Activated CD4-positive, alpha-beta memory T cell treated with anti-CD3 and anti-CD28 coated beads, Interleukin-2, amount 10 ng/mL, durations not matched to agents 7 days and 5 days (primary cell): ENCODE measurements around the gene LAMB4. TPM values are rescaled to one million over a fixed set of nuclear protein-coding genes. Genes with fewer than 3 reads are reported as not detected.

Source experiments
- CTCF ChIA-PET: fragments of 350-600 bp; sonication (Branson Sonifier 250); formaldehyde crosslinking; loops from one replicate; lab custom pipeline; 2021; ENCODE audit warnings: antibody characterized with exemption, inconsistent platforms; lab: Charles Lee
- POLR2A ChIA-PET: fragments of 350-600 bp; sonication (Branson Sonifier 250); formaldehyde crosslinking; loops from one replicate; lab custom pipeline; 2021; ENCODE audit warnings: antibody characterized with exemption; lab: Charles Lee
- DNase-seq: peaks from one replicate; pipeline ENCODE4 v3.0.0-alpha.2; 2020
- H3K27ac Mint-ChIP-seq: one replicate; pipeline ENCODE4 v1.8.0; 2021; ENCODE audit warnings: mild to moderate bottlenecking, mixed read lengths
- H3K27me3 Mint-ChIP-seq: one replicate; pipeline ENCODE4 v1.8.0; 2021; ENCODE audit warnings: mixed read lengths
- H3K36me3 Mint-ChIP-seq: one replicate; pipeline ENCODE4 v1.8.0; 2021; ENCODE audit warnings: low read depth, mixed read lengths
- H3K4me1 Mint-ChIP-seq: one replicate; pipeline ENCODE4 v1.8.0; 2021; ENCODE audit warnings: mixed read lengths
- H3K4me3 Mint-ChIP-seq: one replicate; pipeline ENCODE4 v1.8.0; 2021; ENCODE audit warnings: mild to moderate bottlenecking, mixed read lengths
- H3K9me3 Mint-ChIP-seq: one replicate; pipeline ENCODE4 v1.8.0; 2021; ENCODE audit warnings: mixed read lengths
- total RNA-seq, 2 experiments: library from RNA; stranded (reverse); gene quantifications; one replicate each; pipeline ENCODE4 v1.2.3, GENCODE V29; 2021

The LAMB4 gene
- total RNA-seq, 2 experiments from 2014 or later, result not detected

- no peaks in the 10 kb centered on the region for H3K36me3 Mint-ChIP-seq
- peaks cover 45% of the 10 kb centered on the region for H3K27me3 Mint-ChIP-seq
- no peak overlapping the region for H3K27ac Mint-ChIP-seq
- no peak for DNase-seq
- H3K9me3 Mint-ChIP-seq, result no peaks in the 10 kb centered on the region
- no peak overlapping the region for H3K4me3 Mint-ChIP-seq
- CTCF ChIA-PET, result interaction anchor here (1.2 kb wide), 1 partner anchor 14 kb away, joined by 3 read pairs; no protein-coding TSS in a partner anchor
- POLR2A ChIA-PET, result no interaction called here
- peaks cover 14% of the 10 kb centered on the region for H3K4me1 Mint-ChIP-seq
Observed at GRCh38 chr7:108138911-108139310, 8.8 kb upstream of the LAMB4 start.

DNA sequence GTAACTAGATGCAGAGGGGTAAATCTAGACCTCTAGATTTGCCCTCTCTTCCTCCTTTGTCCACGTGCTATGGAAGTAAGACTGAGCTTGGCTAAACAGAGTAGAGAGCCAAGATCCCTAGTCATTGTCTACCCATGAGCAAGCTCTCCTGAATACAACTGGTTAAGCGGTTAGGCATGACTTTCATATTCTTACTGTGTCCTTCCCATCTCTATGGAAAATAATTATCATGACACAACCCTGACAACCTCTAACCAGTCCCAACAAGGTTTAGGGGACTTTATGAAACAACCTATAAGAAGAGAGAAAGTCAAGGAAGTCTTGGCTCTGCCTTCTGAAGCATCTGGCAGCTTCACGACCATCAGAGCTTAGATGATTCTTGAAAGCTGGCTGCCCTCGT, 7.8 kb upstream of the LAMB4 start:
- H3K27ac Mint-ChIP-seq, result no peak overlapping the region
- CTCF ChIA-PET, result interaction anchor here (0.6 to 1.2 kb wide), 2 partner anchors 13 to 113 kb away, joined by 3 to 5 read pairs; no protein-coding TSS in a partner anchor
- H3K4me1 Mint-ChIP-seq, result peaks cover 14% of the 10 kb centered on the region
- no peak overlapping the region for H3K4me3 Mint-ChIP-seq
- peaks cover 46% of the 10 kb centered on the region for H3K27me3 Mint-ChIP-seq
- no peak for DNase-seq
- H3K36me3 Mint-ChIP-seq, result no peaks in the 10 kb centered on the region
- no peaks in the 10 kb centered on the region for H3K9me3 Mint-ChIP-seq
- POLR2A ChIA-PET, result no interaction called here

DNA sequence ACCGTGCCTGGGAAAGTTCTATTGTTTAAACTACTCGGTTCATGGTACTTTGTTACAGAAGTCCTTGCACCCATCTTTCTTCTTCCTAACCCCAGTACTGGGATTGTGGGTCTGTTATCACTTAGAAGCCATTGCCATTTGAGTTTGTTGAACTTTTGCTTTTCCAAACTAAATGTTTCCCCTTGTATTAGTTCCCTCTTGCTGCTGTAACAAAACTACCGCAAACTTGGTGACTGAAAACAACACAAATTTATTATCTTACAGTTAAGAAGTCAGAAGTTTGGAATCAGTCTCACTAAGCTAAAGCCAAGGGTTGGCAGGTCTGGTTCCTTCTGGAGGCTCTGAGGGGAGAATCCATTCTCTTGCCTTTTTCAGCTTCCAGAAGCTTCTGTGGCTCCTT, 6.9 kb upstream of the LAMB4 start:
- Mint-ChIP-seq H3K9me3 (no peaks in the 10 kb centered on the region), H3K4me1 (peaks cover 14% of the 10 kb centered on the region), H3K27ac (no peak overlapping the region), H3K27me3 (peaks cover 47% of the 10 kb centered on the region), H3K4me3 (no peak overlapping the region), H3K36me3 (no peaks in the 10 kb centered on the region)
- POLR2A ChIA-PET, result no interaction called here
- CTCF ChIA-PET, result interaction anchor here (2.8 kb wide), 1 partner anchor 9 kb away, joined by 10 read pairs; no protein-coding TSS in a partner anchor
- no peak for DNase-seq

GRCh38 chr7:108136191-108136688, 6.1 kb upstream of the LAMB4 start:
- no peaks in the 10 kb centered on the region for H3K9me3 Mint-ChIP-seq
- peaks cover 50% of the 10 kb centered on the region for H3K27me3 Mint-ChIP-seq
- peaks cover 14% of the 10 kb centered on the region for H3K4me1 Mint-ChIP-seq
- H3K4me3 Mint-ChIP-seq, result no peak overlapping the region
- CTCF ChIA-PET, result interaction anchor here (2.8 kb wide), 1 partner anchor 10 kb away, joined by 10 read pairs; no protein-coding TSS in a partner anchor
- H3K27ac Mint-ChIP-seq, result no peak overlapping the region
- DNase-seq, result no peak
- H3K36me3 Mint-ChIP-seq, result no peaks in the 10 kb centered on the region
- POLR2A ChIA-PET, result no interaction called here

DNA sequence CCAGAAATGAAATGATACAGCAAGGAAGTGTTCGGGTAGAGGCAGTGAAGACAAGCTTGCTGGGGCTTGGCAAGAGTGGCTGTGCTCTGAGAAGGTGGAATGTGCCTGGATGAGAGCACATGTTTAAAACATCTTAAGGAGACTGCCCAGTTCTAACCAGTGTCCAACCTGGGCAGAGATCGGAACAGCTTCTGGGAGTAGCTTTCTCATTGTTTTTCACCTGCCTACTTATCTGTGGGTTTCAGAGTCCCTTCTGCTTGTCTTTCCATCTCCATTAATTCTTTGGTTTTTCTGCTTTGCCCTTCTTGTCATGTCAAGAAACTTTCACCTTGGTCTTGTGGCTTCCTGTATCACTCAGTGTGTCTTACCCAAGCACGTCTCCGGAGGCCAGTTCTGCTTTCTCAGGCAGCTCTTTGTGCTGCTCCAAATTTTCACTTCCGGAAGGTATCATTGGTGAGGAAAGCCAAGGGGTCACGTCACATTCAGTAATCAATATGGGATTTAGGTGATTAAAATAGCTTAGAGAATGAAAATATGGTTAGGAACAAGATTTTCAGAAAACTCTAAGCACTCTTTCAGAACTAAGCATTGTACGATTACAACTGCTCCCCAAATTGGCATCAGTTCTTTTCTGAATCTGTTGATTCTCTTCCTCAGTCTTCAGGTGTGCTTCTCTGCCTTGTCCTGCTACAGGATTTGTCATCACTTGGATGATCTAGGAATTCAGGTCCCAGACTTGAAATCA, 5.5 kb upstream of the LAMB4 start:
- CTCF ChIA-PET, result interaction anchor here (2.8 kb wide), 1 partner anchor 10 kb away, joined by 10 read pairs; no protein-coding TSS in a partner anchor
- peak overlapping the region; percentile 17 for H3K27ac Mint-ChIP-seq
- peaks cover 54% of the 10 kb centered on the region for H3K27me3 Mint-ChIP-seq
- peaks cover 14% of the 10 kb centered on the region for H3K4me1 Mint-ChIP-seq
- DNase-seq, result peak; percentile 34
- H3K9me3 Mint-ChIP-seq, result no peaks in the 10 kb centered on the region
- POLR2A ChIA-PET, result no interaction called here
- no peaks in the 10 kb centered on the region for H3K36me3 Mint-ChIP-seq
- no peak overlapping the region for H3K4me3 Mint-ChIP-seq

DNA sequence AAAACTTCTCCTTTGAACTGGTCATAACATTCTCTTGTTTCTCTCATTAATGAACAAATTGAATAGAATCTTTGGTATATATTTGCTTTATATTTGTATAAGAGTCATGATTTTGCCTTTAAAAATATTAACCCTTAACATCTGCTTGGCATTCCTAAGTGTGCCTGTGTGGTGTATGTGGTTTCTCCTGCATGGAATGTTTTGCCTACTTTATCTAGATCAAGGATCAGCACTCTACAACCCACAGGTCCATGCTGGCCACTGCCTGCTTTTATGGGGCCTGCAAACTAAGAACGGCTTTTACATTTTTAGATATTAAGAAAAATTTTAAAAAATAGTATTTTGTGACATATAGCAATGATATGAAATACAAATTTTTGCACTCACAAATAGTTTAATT, 4.3 kb upstream of the LAMB4 start:
- no peak overlapping the region for H3K4me3 Mint-ChIP-seq
- POLR2A ChIA-PET, result no interaction called here
- no peaks in the 10 kb centered on the region for H3K9me3 Mint-ChIP-seq
- no peaks in the 10 kb centered on the region for H3K36me3 Mint-ChIP-seq
- no peak for DNase-seq
- peaks cover 54% of the 10 kb centered on the region for H3K27me3 Mint-ChIP-seq
- H3K27ac Mint-ChIP-seq, result no peak overlapping the region
- H3K4me1 Mint-ChIP-seq, result peaks cover 14% of the 10 kb centered on the region
- CTCF ChIA-PET, result interaction anchor here (2.8 kb wide), 1 partner anchor 11 kb away, joined by 10 read pairs; no protein-coding TSS in a partner anchor

- Mint-ChIP-seq H3K9me3 (no peaks in the 10 kb centered on the region), H3K36me3 (no peaks in the 10 kb centered on the region), H3K4me1 (peaks cover 14% of the 10 kb centered on the region), H3K27me3 (peaks cover 42% of the 10 kb centered on the region), H3K27ac (no peak overlapping the region), H3K4me3 (no peak overlapping the region)
- DNase-seq, result no peak
- POLR2A ChIA-PET, result no interaction called here
- CTCF ChIA-PET, result interaction anchor here (1.0 to 1.2 kb wide), 2 partner anchors 10 to 13 kb away, joined by 3 read pairs; no protein-coding TSS in a partner anchor
Observed at GRCh38 chr7:108132551-108133265, 2.5 kb upstream of the LAMB4 start.

GRCh38 chr7:108129018-108129965, 869 bp downstream of the LAMB4 start:
- no peaks in the 10 kb centered on the region for H3K4me1 Mint-ChIP-seq
- POLR2A ChIA-PET, result no interaction called here
- H3K9me3 Mint-ChIP-seq, result no peaks in the 10 kb centered on the region
- CTCF ChIA-PET, result no interaction called here
- no peak overlapping the region for H3K4me3 Mint-ChIP-seq
- H3K27me3 Mint-ChIP-seq, result peaks cover 39% of the 10 kb centered on the region
- DNase-seq, result no peak
- H3K27ac Mint-ChIP-seq, result no peak overlapping the region
- no peaks in the 10 kb centered on the region for H3K36me3 Mint-ChIP-seq

DNA sequence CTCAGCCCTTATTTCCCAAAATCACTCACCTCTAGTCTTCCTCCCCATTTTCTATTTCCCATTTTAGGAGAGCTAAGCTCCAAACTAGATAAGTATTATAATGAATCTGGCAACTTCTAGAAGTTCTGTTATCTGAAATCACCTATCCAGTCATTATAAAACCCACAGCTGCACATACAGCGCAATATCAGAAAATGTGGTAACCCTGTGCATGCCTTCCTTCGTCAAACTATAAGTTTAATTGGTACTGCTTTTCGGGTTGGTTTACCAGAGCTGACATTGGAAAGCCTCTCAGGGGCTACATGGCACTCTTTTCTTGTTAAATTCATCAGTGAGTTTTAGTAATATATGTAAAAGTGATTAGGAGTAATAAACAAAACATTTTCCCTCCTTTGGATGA, 1.6 kb downstream of the LAMB4 start:
- POLR2A ChIA-PET, result no interaction called here
- DNase-seq, result no peak
- CTCF ChIA-PET, result no interaction called here
- no peak overlapping the region for H3K4me3 Mint-ChIP-seq
- H3K4me1 Mint-ChIP-seq, result no peaks in the 10 kb centered on the region
- peaks cover 32% of the 10 kb centered on the region for H3K27me3 Mint-ChIP-seq
- H3K27ac Mint-ChIP-seq, result no peak overlapping the region
- H3K9me3 Mint-ChIP-seq, result no peaks in the 10 kb centered on the region
- H3K36me3 Mint-ChIP-seq, result no peaks in the 10 kb centered on the region

GRCh38 chr7:108127461-108127860, 2.7 kb downstream of the LAMB4 start:
- H3K27me3 Mint-ChIP-seq, result peaks cover 29% of the 10 kb centered on the region
- POLR2A ChIA-PET, result no interaction called here
- H3K27ac Mint-ChIP-seq, result no peak overlapping the region
- no peaks in the 10 kb centered on the region for H3K9me3 Mint-ChIP-seq
- DNase-seq, result no peak
- H3K36me3 Mint-ChIP-seq, result no peaks in the 10 kb centered on the region
- H3K4me3 Mint-ChIP-seq, result no peak overlapping the region
- no peaks in the 10 kb centered on the region for H3K4me1 Mint-ChIP-seq
- CTCF ChIA-PET, result no interaction called here

DNA sequence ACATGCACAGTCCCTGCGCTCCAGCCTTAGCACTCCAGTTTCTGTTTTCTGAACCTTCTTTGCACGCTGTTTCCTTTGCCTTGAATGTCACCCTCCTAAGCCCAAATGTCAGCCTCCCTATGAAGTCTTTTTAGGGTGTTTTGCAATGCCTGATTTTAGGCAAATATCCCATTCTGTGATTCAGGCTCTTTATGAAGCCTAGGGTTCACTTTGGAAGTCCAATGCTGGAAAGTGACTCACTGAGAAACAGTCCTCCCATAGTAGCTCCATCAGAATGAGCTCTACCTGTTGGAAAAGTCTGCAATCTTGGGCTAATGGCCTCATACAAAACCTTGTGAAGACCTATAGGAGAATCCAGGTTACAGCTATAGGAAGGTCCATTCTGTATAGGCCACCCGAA, 5.3 kb downstream of the LAMB4 start:
- POLR2A ChIA-PET, result no interaction called here
- no peak overlapping the region for H3K4me3 Mint-ChIP-seq
- CTCF ChIA-PET, result interaction anchor here (1.2 kb wide), 1 partner anchor 14 kb away, joined by 3 read pairs; no protein-coding TSS in a partner anchor
- no peaks in the 10 kb centered on the region for H3K9me3 Mint-ChIP-seq
- no peak for DNase-seq
- no peak overlapping the region for H3K27ac Mint-ChIP-seq
- no peaks in the 10 kb centered on the region for H3K36me3 Mint-ChIP-seq
- H3K4me1 Mint-ChIP-seq, result no peaks in the 10 kb centered on the region
- H3K27me3 Mint-ChIP-seq, result peaks cover 17% of the 10 kb centered on the region

DNA sequence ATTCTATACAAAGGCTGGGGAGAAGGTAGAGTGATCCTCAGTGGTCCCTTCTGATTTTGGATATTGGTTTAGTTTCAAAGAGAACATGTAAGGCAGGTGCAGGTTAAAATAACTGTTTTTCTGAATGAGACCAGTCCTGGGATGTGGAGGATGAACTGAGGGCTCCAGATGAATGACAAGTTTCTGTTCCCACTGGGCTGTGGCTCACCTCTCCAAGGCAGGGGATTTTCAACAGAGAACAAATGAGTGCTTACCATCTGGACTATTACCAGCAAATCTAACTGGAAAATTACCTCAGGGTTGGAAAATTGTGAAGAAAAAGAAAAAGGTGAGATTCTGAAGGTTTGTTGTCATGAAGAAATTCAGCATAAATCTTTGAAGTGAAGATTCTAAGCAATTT, 8.0 kb downstream of the LAMB4 start:
- H3K36me3 Mint-ChIP-seq, result no peaks in the 10 kb centered on the region

More for the DNA sequence above, 8.0 kb downstream of the LAMB4 start:
- Mint-ChIP-seq H3K4me3 (no peak overlapping the region), H3K4me1 (no peaks in the 10 kb centered on the region), H3K27me3 (peaks cover 18% of the 10 kb centered on the region), H3K27ac (no peak overlapping the region), H3K9me3 (no peaks in the 10 kb centered on the region)
- DNase-seq, result no peak
- POLR2A ChIA-PET, result no interaction called here
- CTCF ChIA-PET, result no interaction called here
